HG02852 (cell line): Measurements from ENCODE around the gene FAM76A.
"Not testable (repeated sequence)": the region's sequence is repeated elsewhere in the genome, so short reads cannot be mapped to it uniquely, and the experiment has no call there.

ENCODE experiments used
- ATAC-seq: cut with Tn5 transposase; IDR thresholded peaks from one replicate; pipeline ENCODE4 v1.9.1; 2021; ENCODE audit warnings: mild to moderate bottlenecking, moderate library complexity; ENCODE audit not compliant: unreplicated experiment

FAM76A gene

DNA sequence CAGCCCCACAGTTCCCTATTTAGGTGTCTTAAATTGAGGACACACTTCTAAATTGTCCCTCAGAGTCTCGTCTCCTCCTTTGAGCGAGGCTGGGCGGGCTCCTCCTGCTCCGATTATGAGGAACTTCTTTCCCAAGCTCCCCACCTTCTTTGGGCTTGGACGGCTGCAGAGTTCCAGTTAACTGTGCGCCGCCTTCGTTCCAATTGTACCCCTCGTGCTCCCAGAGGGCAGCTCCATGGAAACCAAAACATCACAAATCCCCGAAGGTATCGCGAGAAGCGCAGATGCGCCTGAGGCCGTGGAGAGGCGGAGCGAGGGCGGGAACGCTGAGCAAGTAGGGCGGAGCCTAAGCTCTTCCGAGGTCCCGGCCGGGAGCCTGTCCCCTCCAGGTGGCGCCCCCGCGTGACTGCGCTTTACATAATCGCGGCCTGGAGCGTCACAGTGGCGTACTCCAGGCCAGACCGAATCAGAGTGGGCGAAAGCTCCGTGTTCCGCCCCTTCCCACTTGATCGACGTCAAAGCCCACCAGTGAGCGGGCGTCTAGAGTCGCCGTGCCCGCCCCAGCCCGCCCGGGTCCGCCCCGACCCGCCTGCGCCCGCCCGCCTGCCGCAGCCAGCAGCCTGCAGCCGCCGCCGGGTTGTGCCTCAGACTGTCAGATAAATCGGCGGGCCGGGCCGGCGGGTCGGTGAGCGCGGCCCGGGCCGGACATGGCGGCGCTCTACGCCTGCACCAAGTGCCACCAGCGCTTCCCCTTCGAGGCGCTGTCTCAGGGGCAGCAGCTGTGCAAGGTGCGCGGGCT, at the start of gene FAM76A:
Gene FAM76A, plus strand, starts transcription at position 588 of the 799 bp plus-strand sequence. Its CDS starts 120 bp downstream, at position 708.
- peak; percentile 92 for ATAC-seq

- no peak for ATAC-seq
Observed at GRCh38 chr1:27676410-27676809, 49.4 kb upstream of the FAM76A start.

DNA sequence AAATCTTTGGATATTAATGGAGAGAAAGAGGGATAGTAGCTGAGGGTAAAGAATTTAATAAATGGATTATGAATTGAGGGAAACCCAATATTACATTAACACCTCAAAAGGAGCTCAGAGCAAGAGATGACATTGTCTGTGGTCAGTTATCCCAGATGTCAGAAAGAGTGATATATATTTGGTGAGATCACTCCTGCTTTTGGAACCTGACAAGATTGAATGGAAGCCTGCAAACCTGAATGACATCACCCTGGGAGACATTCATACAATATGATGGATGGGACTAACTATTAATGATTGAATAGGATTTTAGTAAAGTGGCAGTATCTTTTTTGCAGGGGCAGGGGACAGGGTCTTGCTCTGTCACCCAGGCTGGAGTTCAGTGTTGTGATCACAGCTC, 47.0 kb upstream of the FAM76A start:
- ATAC-seq = no peak

DNA sequence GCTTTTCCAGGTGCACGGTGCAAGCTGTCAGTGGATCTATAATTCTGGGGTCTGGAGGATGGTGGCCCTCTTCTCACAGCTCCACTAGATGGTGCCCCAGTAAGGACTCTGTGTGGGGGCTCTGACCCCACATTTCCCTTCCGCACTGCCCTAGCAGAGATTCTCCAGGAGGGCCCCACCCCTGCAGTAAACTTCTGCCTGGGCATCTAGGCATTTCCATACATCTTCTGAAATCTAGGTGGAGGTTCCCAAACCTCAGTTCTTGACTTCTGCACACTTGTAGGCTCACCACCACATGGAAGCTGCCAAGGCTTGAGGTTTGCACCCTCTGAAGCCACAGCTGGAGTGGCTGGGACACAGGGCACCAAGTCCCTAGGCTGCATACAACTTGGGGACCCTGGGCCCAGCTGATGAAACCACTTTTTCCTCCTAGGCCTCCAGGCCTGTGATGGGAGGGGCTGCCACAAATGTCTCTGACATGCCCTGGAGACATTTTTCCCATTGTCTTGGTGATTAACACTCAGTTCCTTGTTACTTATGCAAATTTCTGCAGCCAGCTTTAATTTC, 45.5 kb upstream of the FAM76A start:
- ATAC-seq = not testable (repeated sequence)

- not testable (repeated sequence) for ATAC-seq
Observed at GRCh38 chr1:27681580-27681979, 44.2 kb upstream of the FAM76A start.

DNA sequence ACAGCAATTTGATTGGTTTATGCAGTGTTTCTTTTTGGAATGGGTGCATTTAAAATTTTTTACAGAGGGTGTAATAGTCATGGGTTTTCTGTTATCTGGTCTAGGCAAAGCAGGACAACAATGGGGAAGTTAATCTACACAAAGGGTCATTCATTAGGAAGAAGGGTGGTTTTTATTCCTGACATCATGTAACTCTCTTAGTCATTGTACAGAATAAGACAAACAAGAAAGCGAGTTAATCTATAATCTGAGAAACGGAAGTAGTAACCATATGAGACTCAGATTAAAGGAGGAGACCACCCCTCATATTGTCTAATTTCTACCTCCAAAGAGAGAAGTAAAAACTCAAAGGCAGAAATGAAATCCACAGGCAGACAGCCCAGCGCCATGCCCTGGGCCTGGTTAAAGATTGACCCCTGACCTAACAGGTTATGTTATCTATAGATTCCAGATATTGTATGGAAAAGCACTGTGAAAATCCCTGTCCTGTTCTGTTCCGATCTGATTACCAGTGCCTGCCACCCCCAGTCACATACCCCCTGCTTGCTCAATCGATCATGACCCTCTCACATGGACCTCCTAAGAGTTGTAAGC, 43.3 kb upstream of the FAM76A start:
- no peak for ATAC-seq

- ATAC-seq = no peak
Observed at GRCh38 chr1:27684176-27684575, 41.6 kb upstream of the FAM76A start.

DNA sequence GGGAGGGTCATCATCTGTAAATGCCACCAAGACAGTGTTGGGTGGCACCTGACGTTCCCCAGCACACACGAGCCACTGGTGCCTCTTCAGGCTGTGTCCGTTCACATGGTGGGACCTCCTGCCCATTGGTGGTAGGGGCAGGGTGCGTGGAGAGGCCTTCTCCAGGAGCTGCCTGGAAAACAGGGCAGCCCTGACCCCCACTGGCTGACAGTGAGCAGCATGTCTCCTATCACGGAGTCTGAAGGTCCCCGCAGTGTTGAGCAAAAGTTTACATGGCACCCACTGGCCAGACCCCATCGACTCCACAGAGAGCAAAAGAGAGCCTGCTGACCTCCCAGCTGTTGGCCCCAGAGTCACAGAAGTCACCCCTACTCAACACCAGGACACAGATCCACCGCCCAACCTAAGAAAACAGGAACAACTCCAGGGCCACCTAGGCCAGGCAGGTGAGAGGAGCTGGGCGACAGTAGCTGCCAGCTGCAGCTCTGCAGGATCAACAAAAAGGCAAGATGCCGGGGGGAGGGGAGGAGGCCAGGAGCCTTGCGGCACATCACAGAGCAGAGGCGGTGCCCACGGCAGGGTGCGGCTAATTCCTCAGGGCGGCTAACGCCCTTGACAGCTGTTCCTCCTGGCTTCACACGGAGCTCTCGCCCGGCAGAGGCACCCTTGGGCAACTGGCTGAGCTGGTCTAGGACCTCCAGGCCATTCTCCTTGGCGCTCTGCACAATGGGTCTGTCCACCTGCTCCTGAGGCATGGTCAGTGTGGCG, 39.4 kb upstream of the FAM76A start:
- ATAC-seq = no peak

DNA sequence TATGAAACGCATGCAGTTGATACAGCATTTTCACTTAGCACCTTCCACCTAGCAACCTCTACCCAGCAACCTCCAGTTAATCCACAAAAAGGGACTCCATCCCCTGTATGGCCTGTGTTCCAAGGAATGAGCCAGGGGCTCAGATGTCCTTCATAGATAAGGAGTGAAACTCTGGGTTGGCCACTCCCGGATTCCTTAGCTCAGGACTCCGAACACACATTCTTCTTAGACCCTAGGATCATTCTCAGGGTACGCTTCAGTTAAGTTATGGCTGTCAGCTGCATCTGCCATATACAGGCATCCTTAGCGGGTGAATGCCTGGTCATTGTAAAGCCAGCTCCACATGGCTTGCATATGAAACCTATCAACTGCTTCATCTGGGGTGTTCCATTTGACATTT, 37.9 kb upstream of the FAM76A start:
- no peak for ATAC-seq

DNA sequence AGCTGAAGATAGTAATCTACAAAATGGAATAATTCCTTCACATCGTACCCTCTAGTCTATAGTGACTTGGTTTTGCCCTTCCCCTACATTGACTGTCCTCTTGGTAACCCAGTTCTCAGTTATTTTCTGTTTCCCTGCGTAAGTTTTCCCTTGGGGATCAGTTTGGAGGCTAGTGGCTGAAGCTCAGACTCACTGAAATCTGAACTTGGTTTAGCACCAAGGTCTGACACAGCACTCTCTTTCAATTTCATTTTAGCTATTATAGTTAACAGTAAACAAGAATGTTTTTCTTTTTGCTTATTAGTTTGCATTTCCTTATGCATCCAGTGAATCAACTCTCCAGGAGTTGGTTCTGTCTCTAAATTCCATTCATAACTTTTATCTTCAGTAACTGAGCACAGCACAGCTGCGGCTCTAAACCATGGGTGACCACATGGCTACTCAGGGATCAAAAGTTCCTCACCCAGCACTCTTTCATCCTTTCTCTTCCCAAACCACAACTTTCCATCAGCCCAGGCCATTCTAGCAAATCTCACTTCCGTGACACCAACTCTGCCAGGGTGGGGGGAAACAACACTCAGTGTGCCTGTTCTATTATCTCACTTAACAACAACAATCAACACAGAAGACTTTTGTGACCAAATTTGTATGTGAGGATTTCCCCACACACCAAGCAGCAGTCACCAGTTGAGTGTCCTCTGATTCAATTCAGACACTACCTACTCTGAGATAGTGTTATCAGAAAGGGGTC, 36.2 kb upstream of the FAM76A start:
- no peak for ATAC-seq

DNA sequence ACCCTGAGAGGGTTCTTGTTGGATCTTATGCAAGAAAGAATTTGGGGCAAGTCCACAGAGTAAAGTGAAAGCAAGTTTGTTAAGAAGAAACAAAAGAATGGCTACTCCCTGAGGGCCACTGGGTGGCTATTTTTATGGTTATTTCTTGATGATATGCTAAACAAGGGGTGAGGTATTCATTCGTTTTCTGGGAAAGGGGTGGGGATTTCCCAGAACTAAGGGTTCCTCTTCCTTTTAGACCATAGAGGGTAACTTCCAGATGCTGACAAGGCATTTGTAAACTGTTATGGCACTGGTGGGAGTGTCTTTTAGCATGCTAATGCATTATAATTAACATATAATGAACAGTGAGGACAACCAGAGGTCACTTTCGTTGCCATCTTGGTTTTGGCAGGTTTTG, 35.6 kb upstream of the FAM76A start:
- no peak for ATAC-seq

- not testable (repeated sequence) for ATAC-seq
Observed at GRCh38 chr1:27696835-27697234, 28.9 kb upstream of the FAM76A start.

DNA sequence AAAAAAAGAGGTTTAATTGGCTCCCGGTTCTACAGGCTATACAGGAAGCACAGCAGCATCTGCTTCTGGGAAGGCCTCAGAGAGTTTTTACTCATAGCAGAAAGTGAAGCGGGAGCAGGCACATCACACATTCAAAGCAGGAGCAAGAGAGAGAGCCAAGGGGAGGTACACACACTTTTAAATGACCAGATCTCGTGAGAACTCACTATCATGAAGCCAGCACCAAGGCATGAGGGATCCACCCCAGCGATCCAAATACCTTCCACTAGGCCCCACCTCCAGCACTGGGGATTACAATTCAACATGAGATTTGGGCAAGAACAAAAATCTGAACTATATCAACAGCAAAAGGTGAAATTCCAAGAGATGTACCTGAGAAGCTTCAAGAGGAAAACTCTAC, 20.8 kb upstream of the FAM76A start:
- ATAC-seq = no peak

- no peak for ATAC-seq
Observed at GRCh38 chr1:27705545-27705944, 20.2 kb upstream of the FAM76A start.

- ATAC-seq = no peak
Observed at GRCh38 chr1:27710574-27710973, 15.2 kb upstream of the FAM76A start.

DNA sequence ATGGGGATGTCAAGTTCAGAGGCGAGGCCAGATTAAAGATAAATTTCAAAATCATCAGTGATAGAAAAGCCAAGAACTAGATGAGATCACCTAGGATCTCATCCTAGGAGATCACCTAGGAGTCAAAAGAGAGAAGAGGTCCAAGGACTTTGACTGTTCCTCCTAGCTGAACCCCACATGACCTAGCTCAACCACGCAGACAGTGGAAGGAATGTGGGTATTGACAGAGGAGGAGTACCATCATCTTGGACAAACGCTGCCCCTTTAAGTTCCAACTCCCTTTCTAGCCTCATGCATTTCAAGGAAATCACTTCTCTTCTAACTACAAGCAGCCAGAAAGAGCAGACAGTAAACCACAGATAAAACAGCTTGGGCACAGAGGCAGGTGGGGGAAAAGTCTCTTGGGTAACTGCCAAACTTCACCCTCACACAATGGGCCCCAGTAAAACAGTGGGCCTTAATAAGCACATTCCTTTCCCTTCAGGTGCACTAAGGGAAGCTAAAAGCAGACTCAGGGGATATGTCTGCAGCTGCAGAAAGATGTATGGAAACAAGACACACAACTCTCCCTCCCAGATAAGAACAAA, 12.5 kb upstream of the FAM76A start:
- ATAC-seq = no peak

GRCh38 chr1:27713869-27714513, 11.8 kb upstream of the FAM76A start:
- no peak for ATAC-seq

- no peak for ATAC-seq
Observed at GRCh38 chr1:27716262-27716895, 9.4 kb upstream of the FAM76A start.
